OCI-LY1 (cell line): ENCODE data around the gene RASAL2.

ENCODE experiments used
- CTCF ChIP-seq: fragments of 200-600 bp; sonication (generic), shearing (Covaris generic); IDR thresholded peaks from 2 replicates; pipeline ENCODE4 v1.5.1; 2017; ENCODE audit warnings: mild to moderate bottlenecking, antibody characterized with exemption, low read length, moderate library complexity, mixed read lengths
- EZH2 ChIP-seq: fragments of 200-600 bp; sonication (generic), shearing (Covaris generic); IDR thresholded peaks from 2 replicates; pipeline ENCODE4 v1.8.0; 2017; ENCODE audit warnings: borderline replicate concordance, mixed run types, mild to moderate bottlenecking, antibody characterized with exemption, low read length, moderate library complexity, mixed read lengths

- TF ChIP-seq EZH2 (no peak), CTCF (no peak)
Measured at GRCh38 chr1:178072326-178072725, 21.6 kb upstream of the RASAL2 start.
